PFSK-1 (cell line): Measurements from ENCODE around the gene RAB3IL1.

Source experiments
- POLR2AphosphoS5 ChIP-seq: IDR thresholded peaks from 2 replicates; pipeline ENCODE4 v1.6.1; 2012; ENCODE audit warnings: low read depth, mild to moderate bottlenecking, control low read depth, low read length, moderate library complexity
- REST ChIP-seq, 2 experiments: IDR thresholded peaks; 2 replicates each; pipeline versions ENCODE4 v1.6.1 to v1.8.0; 2011 to 2012; ENCODE audit warnings: low read depth in 2 of 2, low read length in 2 of 2, control low read depth in 1 of 2, inconsistent platforms in 1 of 2, mild to moderate bottlenecking in 1 of 2, moderate library complexity in 1 of 2; ENCODE audit not compliant: insufficient read depth in 1 of 2
- SIN3A ChIP-seq: IDR thresholded peaks from 2 replicates; pipeline ENCODE4 v1.6.1; 2012; ENCODE audit warnings: mild to moderate bottlenecking, low read length, moderate library complexity, borderline replicate concordance; ENCODE audit not compliant: insufficient read depth
- TAF1 ChIP-seq: IDR thresholded peaks from 2 replicates; pipeline ENCODE4 v1.6.1; 2012; ENCODE audit warnings: low read length, control low read depth, borderline replicate concordance; ENCODE audit not compliant: insufficient read depth

- TF ChIP-seq REST (IDR thresholded peaks at IDR 0.05; ENCODE audit: insufficient read depth in 1 of 2, low read depth in 2 of 2, low read length in 2 of 2): no peak
- TF ChIP-seq POLR2AphosphoS5: no peak
- no peak for TF ChIP-seq SIN3A
- TF ChIP-seq TAF1: no peak
Measured at GRCh38 chr11:61912991-61913698, 4.2 kb downstream of the RAB3IL1 start.
